ENCODE results near the gene GPRIN2.
A peak's percentile ranks its signal among the peaks of the same experiment; 100 is the strongest.
"Not testable (repeated sequence)": the region's sequence is repeated elsewhere in the genome, so short reads cannot be mapped to it uniquely, and the experiment has no call there.

GPRIN2 gene

GRCh38 chr10:46556515-46557318 lies at the start of gene GPRIN2:
TSS of gene GPRIN2 (minus strand) at chr10:46556658. CDS start at chr10:46550736, 5,922 bp downstream.
- no peak for DNase-seq

- not testable (repeated sequence) for DNase-seq
These were observed 44.1 kb upstream of the GPRIN2 start for GRCh38 chr10:46600516-46600915.

GRCh38 chr10:46597616-46598246 lies 41.3 kb upstream of the GPRIN2 start:
- peak; percentile 39 for DNase-seq

GRCh38 chr10:46596570-46596969 lies 40.1 kb upstream of the GPRIN2 start:
- DNase-seq = not testable (repeated sequence)

- not testable (repeated sequence) for DNase-seq
These were observed 38.1 kb upstream of the GPRIN2 start for GRCh38 chr10:46594453-46595063.

GRCh38 chr10:46593307-46593706 lies 36.8 kb upstream of the GPRIN2 start:
- DNase-seq = not testable (repeated sequence)

GRCh38 chr10:46591053-46591452 lies 34.6 kb upstream of the GPRIN2 start:
- not testable (repeated sequence) for DNase-seq

- not testable (repeated sequence) for DNase-seq
These were observed 33.1 kb upstream of the GPRIN2 start for GRCh38 chr10:46589589-46589988.

- not testable (repeated sequence) for DNase-seq
These were observed 31.8 kb upstream of the GPRIN2 start for GRCh38 chr10:46588221-46588620.

- DNase-seq = not testable (repeated sequence)
These were observed 31.1 kb upstream of the GPRIN2 start for GRCh38 chr10:46587546-46587945.

GRCh38 chr10:46585246-46585645 lies 28.8 kb upstream of the GPRIN2 start:
- not testable (repeated sequence) for DNase-seq

- not testable (repeated sequence) for DNase-seq
These were observed 27.7 kb upstream of the GPRIN2 start for GRCh38 chr10:46584196-46584595.

GRCh38 chr10:46582568-46582967 lies 26.1 kb upstream of the GPRIN2 start:
- DNase-seq = not testable (repeated sequence)

- not testable (repeated sequence) for DNase-seq
These were observed 25.5 kb upstream of the GPRIN2 start for GRCh38 chr10:46581997-46582396.

- not testable (repeated sequence) for DNase-seq
These were observed 22.9 kb upstream of the GPRIN2 start for GRCh38 chr10:46579378-46579777.

- not testable (repeated sequence) for DNase-seq
These were observed 22.2 kb upstream of the GPRIN2 start, which contains the start of gene SYT15 for GRCh38 chr10:46578474-46579178. TSS of gene SYT15 (plus strand) at chr10:46579128. CDS start at chr10:46579169, 41 bp downstream.

GRCh38 chr10:46577624-46578473 lies 21.4 kb upstream of the GPRIN2 start:
- not testable (repeated sequence) for DNase-seq

GRCh38 chr10:46573884-46574283 lies 17.4 kb upstream of the GPRIN2 start:
- DNase-seq = not testable (repeated sequence)

- DNase-seq = not testable (repeated sequence)
These were observed 16.9 kb upstream of the GPRIN2 start for GRCh38 chr10:46573314-46573713.

GRCh38 chr10:46572765-46573164 lies 16.3 kb upstream of the GPRIN2 start:
- not testable (repeated sequence) for DNase-seq

GRCh38 chr10:46570655-46571054 lies 14.2 kb upstream of the GPRIN2 start:
- not testable (repeated sequence) for DNase-seq

GRCh38 chr10:46567151-46567550 lies 10.7 kb upstream of the GPRIN2 start:
- not testable (repeated sequence) for DNase-seq
